Right lobe of liver (tissue), 6 donors: ENCODE measurements around the gene OLA1. TPM values are rescaled to one million over a fixed set of nuclear protein-coding genes. Genes with fewer than 3 reads are reported as not detected.

Source experiments
- ATAC-seq, 4 donors: fragments of 200-7000 bp; cut with Tn5 transposase; one replicate each; pipeline ENCODE4 v1.9.1; 2020; ENCODE audit warnings: mild to moderate bottlenecking in 4 of 4, moderate library complexity in 4 of 4
- DNase-seq, 3 donors: peaks; one replicate each; pipeline ENCODE4 v3.0.0-alpha.2; 2020
- H3K27ac ChIP-seq, 3 donors: fragments of 200-600 bp; one replicate each; pipeline ENCODE4 v1.8.0; 2022
- H3K27me3 ChIP-seq, 2 donors: fragments of 200-600 bp; one replicate each; pipeline ENCODE4 v1.8.0; 2022
- H3K36me3 ChIP-seq, 4 donors: fragments of 200-600 bp; sonication (generic) in 1 of 4; one replicate each; pipeline versions ENCODE4 v1.5.1 to v1.8.0; 2017 to 2022; ENCODE audit warnings: control low read depth in 1 of 4
- H3K4me1 ChIP-seq, 4 donors: fragments of 200-600 bp; sonication (generic) in 1 of 4; one replicate each; pipeline versions ENCODE4 v1.5.1 to v1.8.0; 2017 to 2022; ENCODE audit warnings: control low read depth in 1 of 4
- H3K4me3 ChIP-seq, 3 donors: fragments of 200-600 bp; one replicate each; pipeline ENCODE4 v1.8.0; 2022
- H3K9me3 ChIP-seq, 4 donors: fragments of 200-600 bp; sonication (generic) in 1 of 4; one replicate each; pipeline versions ENCODE4 v1.5.1 to v1.8.0; 2017 to 2022; ENCODE audit warnings: control low read depth in 1 of 4
- CTCF ChIP-seq, 4 donors: fragments of 200-600 bp in 3 of 4; fragments of 450-650 bp in 1 of 4; IDR thresholded peaks; one replicate each; pipeline versions ENCODE4 v1.5.1 to v1.8.0; 2016 to 2022; ENCODE audit warnings: antibody characterized with exemption in 4 of 4, mild to moderate bottlenecking in 2 of 4
- POLR2A ChIP-seq: fragments of 450-650 bp; IDR thresholded peaks from one replicate; pipeline ENCODE4 v1.6.1; 2017; ENCODE audit warnings: antibody characterized with exemption, mild to moderate bottlenecking
- WGBS: methylation state at CpG from one replicate; pipeline ENCODE4 v1.1.6; 2018; ENCODE audit warnings: low coverage, low lambda C conversion rate; ENCODE audit not compliant: insufficient coverage; ENCODE audit errors: missing lambda C conversion rate; 5-methylcytosine and 5-hydroxymethylcytosine counted together
- intact Hi-C, 2 donors: fragments of 100-400 bp; cut with DNase I; formaldehyde crosslinking; loops; one replicate each; pipeline versions ENCODE4 v1.11.2 to v1.14.1; 2022
- total RNA-seq, 6 experiments: library from RNA; depleted of rRNA in 2 of 6; stranded (reverse); fragments of >200 nt in 2 of 6; fragmentation: NEBNext Ultra II Directional in 3 of 6; extraction: Animal tissue kit (Norgen Biotek cat#: 25700) in 3 of 6; gene quantifications; one replicate each; pipeline versions ENCODE4 v1.1.0 to v1.2.4, GENCODE V29; 2016 to 2023
- donor health status: DM: no; HTN: yes; CAD: no.
- donor health status: DM: no; HTN: no; CAD: no.
- donor health status: DM: no; HTN: no; CAD: no.
- donor health status: DM: no; HTN: yes; CAD: no.
- donor health status: DM: no; HTN: yes; CAD: no.

The OLA1 gene
- total RNA-seq, 6 experiments from 2014 or later: 22.2 to 60.8 (median 38.6) TPM

- Histone ChIP-seq H3K4me1 (no peaks in the 10 kb centered on the region), H3K27ac (no peak overlapping the region), H3K9me3 (no peaks in the 10 kb centered on the region), H3K4me3 (no peak overlapping the region), H3K27me3 (no peaks in the 10 kb centered on the region), H3K36me3 (no peaks in the 10 kb centered on the region)
- TF ChIP-seq CTCF (IDR thresholded peaks at IDR 0.05) (no peak), POLR2A (no peak)
- no peak for DNase-seq
- intact Hi-C loops: no loop called here
- no peak for ATAC-seq
- WGBS: 92% methylated on average over 1 of the region's 1 CpG
Observed at GRCh38 chr2:174085781-174086180, 162.6 kb downstream of the OLA1 start.

- TF ChIP-seq CTCF (IDR thresholded peaks at IDR 0.05): no peak
- TF ChIP-seq POLR2A: no peak
- 95% methylated on average over 3 of the region's 3 CpGs for WGBS
- Histone ChIP-seq H3K9me3 (no peaks in the 10 kb centered on the region), H3K4me1 (no peaks in the 10 kb centered on the region), H3K27ac (no peak overlapping the region), H3K4me3 (no peak overlapping the region), H3K27me3 (no peaks in the 10 kb centered on the region), H3K36me3 (no peaks in the 10 kb centered on the region)
- intact Hi-C loops: no loop called here
- ATAC-seq (no peak), DNase-seq (no peak)
Observed at GRCh38 chr2:174083843-174084458, 164.4 kb downstream of the OLA1 start.

GRCh38 chr2:174080672-174081121, 167.6 kb downstream of the OLA1 start:
- no peaks in the 10 kb centered on the region for H3K4me1 ChIP-seq
- 87% methylated on average over 6 of the region's 6 CpGs for WGBS
- TF ChIP-seq POLR2A (no peak), CTCF (IDR thresholded peaks at IDR 0.05) (no peak)
- no peaks in the 10 kb centered on the region for H3K36me3 ChIP-seq
- H3K4me3 ChIP-seq: no peak overlapping the region
- no peaks in the 10 kb centered on the region for H3K27me3 ChIP-seq
- no peak overlapping the region for H3K27ac ChIP-seq
- DNase-seq (no peak), ATAC-seq (no peak)
- no peaks in the 10 kb centered on the region for H3K9me3 ChIP-seq
- intact Hi-C loops: no loop called here

GRCh38 chr2:174078275-174078674, 170.1 kb downstream of the OLA1 start:
- TF ChIP-seq POLR2A: no peak
- TF ChIP-seq CTCF (IDR thresholded peaks at IDR 0.05): peak; percentile 33 to 41 (median 38)
- DNase-seq: no peak
- no peaks in the 10 kb centered on the region for H3K27me3 ChIP-seq
- H3K9me3 ChIP-seq: no peaks in the 10 kb centered on the region
- no peaks in the 10 kb centered on the region for H3K36me3 ChIP-seq
- H3K4me3 ChIP-seq: no peak overlapping the region
- ATAC-seq: no peak
- H3K27ac ChIP-seq: no peak overlapping the region
- H3K4me1 ChIP-seq: no peaks in the 10 kb centered on the region
- intact Hi-C loops: no loop called here

- Histone ChIP-seq H3K4me3 (no peak overlapping the region), H3K27me3 (no peaks in the 10 kb centered on the region), H3K36me3 (no peaks in the 10 kb centered on the region), H3K9me3 (no peaks in the 10 kb centered on the region), H3K4me1 (no peaks in the 10 kb centered on the region), H3K27ac (no peak overlapping the region)
- intact Hi-C loops: no loop called here
- TF ChIP-seq CTCF (IDR thresholded peaks at IDR 0.05) (no peak), POLR2A (no peak)
- WGBS: 42% methylated on average over 1 of the region's 1 CpG
- no peak for ATAC-seq
- DNase-seq: no peak
Observed at GRCh38 chr2:174076975-174077374, 171.4 kb downstream of the OLA1 start.
